A549 (cell line): ENCODE measurements around the gene IL21R.

Experiments
- EP300 ChIP-seq, 2 experiments: fragments of >200 bp; sonication (Bioruptor Twin); formaldehyde crosslinking; IDR thresholded peaks; 2 replicates in 1 of 2; 3 replicates in 1 of 2; pipeline ENCODE4 v1.6.1; 2016 to 2017
- ESRRA ChIP-seq: fragments of 150-350 bp; IDR thresholded peaks from 2 replicates; pipeline ENCODE4 v1.6.1; 2014; ENCODE audit warnings: mild to moderate bottlenecking, low read length, borderline replicate concordance
- PHF8 ChIP-seq: fragments of 200-600 bp; sonication (generic); IDR thresholded peaks from 2 replicates; pipeline ENCODE4 v1.6.1; 2016; ENCODE audit warnings: low read depth, mild to moderate bottlenecking, antibody characterized with exemption, moderate library complexity, borderline replicate concordance
- POLR2A ChIP-seq: IDR thresholded peaks from 2 replicates; pipeline ENCODE4 v1.6.1; 2012; ENCODE audit warnings: mild to moderate bottlenecking, low read length
- RNF2 ChIP-seq: fragments of 200-600 bp; sonication (generic); IDR thresholded peaks from 2 replicates; pipeline ENCODE4 v1.6.1; 2016; ENCODE audit warnings: low read depth, mild to moderate bottlenecking, antibody characterized with exemption, moderate library complexity, borderline replicate concordance
- SMC3 ChIP-seq: fragments of >200 bp; sonication (Bioruptor Twin); formaldehyde crosslinking; IDR thresholded peaks from 3 replicates; pipeline ENCODE4 v1.6.1; 2018; ENCODE audit warnings: inconsistent platforms
- ZNF302 ChIP-seq: fragments of 250-450 bp; sonication (Bioruptor Pico); IDR thresholded peaks from 2 replicates; pipeline ENCODE4 v1.9.0; 2021; ENCODE audit warnings: inconsistent platforms, mild to moderate bottlenecking, moderate library complexity
- TF ChIP-seq, protein P1 (sequence below): fragments of >200 bp; sonication (Bioruptor Twin); formaldehyde crosslinking; IDR thresholded peaks from 3 replicates; pipeline ENCODE4 v1.5.1; 2016
- TF ChIP-seq, protein P2 (sequence below): IDR thresholded peaks from 2 replicates; pipeline ENCODE4 v1.6.1; 2012

DNA sequence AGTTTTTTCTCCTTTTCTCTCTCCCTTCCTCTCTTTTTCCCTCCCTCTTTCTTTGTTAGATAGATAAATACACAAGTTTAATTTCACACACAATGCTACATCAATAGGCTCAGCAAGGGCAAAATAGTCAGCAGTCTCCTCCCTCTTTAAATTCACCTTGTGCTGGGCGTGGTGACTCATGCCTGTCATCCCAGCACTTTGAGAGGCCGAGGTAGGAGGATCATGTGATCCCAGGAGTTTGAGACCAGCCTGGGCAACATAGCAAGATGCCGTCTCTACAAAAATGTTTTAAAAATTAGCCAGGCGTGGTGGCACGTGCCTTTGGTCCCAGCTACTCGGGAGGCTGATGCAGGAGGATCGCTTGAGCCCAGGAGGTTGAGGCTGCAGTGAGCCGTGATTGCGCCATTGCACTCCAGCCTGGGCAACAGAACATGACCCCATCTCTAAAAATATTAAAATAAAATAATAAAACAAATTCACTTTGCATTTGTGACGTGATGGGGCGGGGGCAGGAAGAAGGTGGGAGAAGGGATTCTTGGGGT lies 27.4 kb downstream of the IL21R start:
- TF ChIP-seq, protein P1, sequence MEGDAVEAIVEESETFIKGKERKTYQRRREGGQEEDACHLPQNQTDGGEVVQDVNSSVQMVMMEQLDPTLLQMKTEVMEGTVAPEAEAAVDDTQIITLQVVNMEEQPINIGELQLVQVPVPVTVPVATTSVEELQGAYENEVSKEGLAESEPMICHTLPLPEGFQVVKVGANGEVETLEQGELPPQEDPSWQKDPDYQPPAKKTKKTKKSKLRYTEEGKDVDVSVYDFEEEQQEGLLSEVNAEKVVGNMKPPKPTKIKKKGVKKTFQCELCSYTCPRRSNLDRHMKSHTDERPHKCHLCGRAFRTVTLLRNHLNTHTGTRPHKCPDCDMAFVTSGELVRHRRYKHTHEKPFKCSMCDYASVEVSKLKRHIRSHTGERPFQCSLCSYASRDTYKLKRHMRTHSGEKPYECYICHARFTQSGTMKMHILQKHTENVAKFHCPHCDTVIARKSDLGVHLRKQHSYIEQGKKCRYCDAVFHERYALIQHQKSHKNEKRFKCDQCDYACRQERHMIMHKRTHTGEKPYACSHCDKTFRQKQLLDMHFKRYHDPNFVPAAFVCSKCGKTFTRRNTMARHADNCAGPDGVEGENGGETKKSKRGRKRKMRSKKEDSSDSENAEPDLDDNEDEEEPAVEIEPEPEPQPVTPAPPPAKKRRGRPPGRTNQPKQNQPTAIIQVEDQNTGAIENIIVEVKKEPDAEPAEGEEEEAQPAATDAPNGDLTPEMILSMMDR, result no peak
- no peak for TF ChIP-seq ZNF302
- TF ChIP-seq RNF2, result no peak
- no peak for TF ChIP-seq SMC3
- TF ChIP-seq POLR2A, result no peak
- no peak for TF ChIP-seq PHF8
- TF ChIP-seq ESRRA, result no peak
- no peak for TF ChIP-seq EP300 (IDR thresholded peaks at IDR 0.05)
- TF ChIP-seq, protein P2, sequence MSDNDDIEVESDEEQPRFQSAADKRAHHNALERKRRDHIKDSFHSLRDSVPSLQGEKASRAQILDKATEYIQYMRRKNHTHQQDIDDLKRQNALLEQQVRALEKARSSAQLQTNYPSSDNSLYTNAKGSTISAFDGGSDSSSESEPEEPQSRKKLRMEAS, result no peak
